ENCODE data around the gene RFLNA. TPM values are rescaled to one million over a fixed set of nuclear protein-coding genes. Genes with fewer than 3 reads are reported as not detected.

The RFLNA gene
- total RNA-seq, 1 experiment from 2014 or later: 10.6 TPM

DNA sequence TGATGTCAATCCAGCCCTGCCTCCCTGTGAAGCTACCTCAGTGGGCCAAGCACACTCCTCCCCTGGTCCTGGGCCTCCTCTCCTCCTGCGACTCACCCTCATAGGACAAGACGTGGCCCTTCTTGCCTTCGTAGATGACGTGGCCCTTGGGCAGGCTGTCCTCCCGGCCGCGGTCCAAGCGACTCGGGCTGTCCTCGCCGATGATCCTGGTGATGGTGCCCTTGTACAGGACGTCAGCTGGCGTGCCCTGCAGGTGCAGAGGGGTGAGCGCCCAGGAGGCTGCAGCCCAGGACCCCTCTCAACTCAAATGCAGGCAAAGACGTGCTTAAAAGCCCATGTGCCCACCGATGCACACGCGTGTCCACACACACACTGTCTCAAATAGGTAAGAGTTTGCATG, 55.6 kb downstream of the RFLNA start:
- WGBS (ENCODE audit: extremely low coverage, insufficient read length, low lambda C conversion rate): no CpG with 5 or more reads among the region's 18 CpGs
- Histone ChIP-seq H4K5ac (ENCODE audit: insufficient read length, low read depth, low read length) (no peak overlapping the region), H3K4ac (ENCODE audit: low read depth, low read length) (no peak overlapping the region), H3K9me3 (ENCODE audit: control insufficient read depth, low read depth, low read length) (no peaks in the 10 kb centered on the region), H4K20me1 (ENCODE audit: control insufficient read depth, insufficient read depth, insufficient read length) (peaks cover 2% of the 10 kb centered on the region), H2BK120ac (ENCODE audit: low read depth, low read length, poor library complexity, severe bottlenecking) (no peak overlapping the region), H3K23ac (ENCODE audit: insufficient read length, low read depth, low read length) (no peak overlapping the region), H3T11ph (ENCODE audit: low read length) (no peak overlapping the region), H2AK5ac (ENCODE audit: insufficient read length, low read length) (no peak overlapping the region), H3K9ac (ENCODE audit: extremely low read depth, insufficient read length, low read length) (no peak overlapping the region), H2BK15ac (ENCODE audit: low read depth, low read length) (no peak overlapping the region), H2BK12ac (ENCODE audit: insufficient read length, low read depth, low read length) (no peak overlapping the region), H3K56ac (ENCODE audit: insufficient read length, low read depth, low read length) (no peak overlapping the region), H2AFZ (ENCODE audit: low read length) (no peak overlapping the region), H3K4me1 (ENCODE audit: insufficient read depth, low read length) (no peaks in the 10 kb centered on the region), H2BK20ac (ENCODE audit: low read depth, low read length, poor library complexity, severe bottlenecking) (no peak overlapping the region), H3K4me2 (ENCODE audit: insufficient read depth, insufficient read length, low read length) (no peak overlapping the region), H4K8ac (replicated peaks; ENCODE audit: insufficient read length, low read depth, low read length) (no peak overlapping the region), H3K23me2 (ENCODE audit: insufficient read length, low read depth, low read length, poor library complexity, severe bottlenecking) (no peaks in the 10 kb centered on the region), H3K27me3 (ENCODE audit: insufficient read depth, low read length) (no peaks in the 10 kb centered on the region), H3K14ac (ENCODE audit: insufficient read depth, low read length) (no peak overlapping the region), H3K79me2 (ENCODE audit: insufficient read depth, low read length) (no peaks in the 10 kb centered on the region), H4K91ac (ENCODE audit: insufficient read length, low read depth, low read length) (no peak overlapping the region), H2BK5ac (ENCODE audit: insufficient read length, low read length) (no peak overlapping the region), H3K27ac (ENCODE audit: insufficient read length, low read depth, low read length) (no peak overlapping the region), H3K18ac (ENCODE audit: insufficient read length, low read depth, low read length) (no peak overlapping the region), H3K79me1 (ENCODE audit: insufficient read depth, low read depth, low read length, poor library complexity, severe bottlenecking) (no peaks in the 10 kb centered on the region)
- Mint-ChIP-seq H3K27ac (no peak overlapping the region), H3K36me3 (ENCODE audit: insufficient read depth in 1 of 3, low read depth in 3 of 3) (peaks cover 25 to 68% (median 67%) of the 10 kb centered on the region in 3 experiments), H3K4me1 (no peaks in the 10 kb centered on the region), H3K4me3 (no peak overlapping the region), H3K9me3 (no peaks in the 10 kb centered on the region), H3K27me3 (ENCODE audit: low read depth) (peaks cover 1% of the 10 kb centered on the region; the same call in 1 of the 2 replicates)
- DNase-seq: no peak
- TF ChIP-seq, protein P1, sequence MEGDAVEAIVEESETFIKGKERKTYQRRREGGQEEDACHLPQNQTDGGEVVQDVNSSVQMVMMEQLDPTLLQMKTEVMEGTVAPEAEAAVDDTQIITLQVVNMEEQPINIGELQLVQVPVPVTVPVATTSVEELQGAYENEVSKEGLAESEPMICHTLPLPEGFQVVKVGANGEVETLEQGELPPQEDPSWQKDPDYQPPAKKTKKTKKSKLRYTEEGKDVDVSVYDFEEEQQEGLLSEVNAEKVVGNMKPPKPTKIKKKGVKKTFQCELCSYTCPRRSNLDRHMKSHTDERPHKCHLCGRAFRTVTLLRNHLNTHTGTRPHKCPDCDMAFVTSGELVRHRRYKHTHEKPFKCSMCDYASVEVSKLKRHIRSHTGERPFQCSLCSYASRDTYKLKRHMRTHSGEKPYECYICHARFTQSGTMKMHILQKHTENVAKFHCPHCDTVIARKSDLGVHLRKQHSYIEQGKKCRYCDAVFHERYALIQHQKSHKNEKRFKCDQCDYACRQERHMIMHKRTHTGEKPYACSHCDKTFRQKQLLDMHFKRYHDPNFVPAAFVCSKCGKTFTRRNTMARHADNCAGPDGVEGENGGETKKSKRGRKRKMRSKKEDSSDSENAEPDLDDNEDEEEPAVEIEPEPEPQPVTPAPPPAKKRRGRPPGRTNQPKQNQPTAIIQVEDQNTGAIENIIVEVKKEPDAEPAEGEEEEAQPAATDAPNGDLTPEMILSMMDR (conservative IDR thresholded peaks at IDR 0.05): no peak
